Endothelial cell of umbilical vein (primary cell): ENCODE measurements around the gene CCDC170.

Experiments used
- CTCF ChIP-seq, 2 donors: IDR thresholded peaks; 1 replicate in 1 of 2; 2 replicates in 1 of 2; pipeline ENCODE4 v1.5.1; 2011; ENCODE audit warnings: low read length in 2 of 2, mild to moderate bottlenecking in 2 of 2, moderate library complexity in 2 of 2, control low read depth in 1 of 2, inconsistent platforms in 1 of 2, low read depth in 1 of 2; ENCODE audit not compliant: insufficient read depth in 1 of 2; ENCODE audit errors: extremely low read depth in 1 of 2
- EZH2 ChIP-seq: IDR thresholded peaks from 2 replicates; pipeline ENCODE4 v1.6.1; 2012; ENCODE audit warnings: borderline replicate concordance, low read depth, mild to moderate bottlenecking, moderate library complexity, low read length, inconsistent platforms; ENCODE audit not compliant: severe bottlenecking

- TF ChIP-seq CTCF (IDR thresholded peaks at IDR 0.05; ENCODE audit: extremely low read depth in 1 of 2, insufficient read depth in 1 of 2, low read depth in 1 of 2, low read length in 2 of 2) (no peak), EZH2 (no peak)
Observed at GRCh38 chr6:151630387-151630786, 136.6 kb downstream of the CCDC170 start.
